22Rv1 (cell line): Measurements from ENCODE around the gene AGAP2.
"Not testable (repeated sequence)": the region's sequence is repeated elsewhere in the genome, so short reads cannot be mapped to it uniquely, and the experiment has no call there.

Experiments used
- H3K27ac ChIP-seq: fragments of 450-650 bp; 2 replicates; pipeline ENCODE4 v1.5.1; 2017
- CTCF ChIP-seq: fragments of 450-650 bp; IDR thresholded peaks from 2 replicates; pipeline ENCODE4 v1.5.1; 2017; ENCODE audit warnings: mild to moderate bottlenecking
- ZFX ChIP-seq: fragments of 450-650 bp; IDR thresholded peaks from 2 replicates; pipeline ENCODE4 v1.6.1; 2017; ENCODE audit warnings: antibody characterized with exemption, borderline replicate concordance

The AGAP2 gene

GRCh38 chr12:57717846-57718640 is 20.5 kb downstream of the AGAP2 start:
- no peak for TF ChIP-seq ZFX
- H3K27ac ChIP-seq = 0 out of 2 replicates have a peak overlapping the region, but pooled peaks have one; percentile 52

- no peak overlapping the region for H3K27ac ChIP-seq
- TF ChIP-seq ZFX (no peak), CTCF (no peak)
These were observed 21.4 kb downstream of the AGAP2 start for GRCh38 chr12:57717131-57717530.

GRCh38 chr12:57716305-57716704 is 22.2 kb downstream of the AGAP2 start:
- TF ChIP-seq CTCF (no peak), ZFX (no peak)
- H3K27ac ChIP-seq = no peak overlapping the region

- no peak overlapping the region for H3K27ac ChIP-seq
- TF ChIP-seq CTCF (no peak), ZFX (no peak)
These were observed 22.8 kb downstream of the AGAP2 start for GRCh38 chr12:57715786-57716185.

- H3K27ac ChIP-seq = not testable (repeated sequence)
These were observed 23.4 kb downstream of the AGAP2 start for GRCh38 chr12:57715036-57715748.

GRCh38 chr12:57713209-57713608 is 25.3 kb downstream of the AGAP2 start:
- no peak for TF ChIP-seq CTCF
- TF ChIP-seq ZFX = no peak
- no peak overlapping the region for H3K27ac ChIP-seq

- TF ChIP-seq CTCF (no peak), ZFX (no peak)
- H3K27ac ChIP-seq = no peak overlapping the region
These were observed 25.8 kb downstream of the AGAP2 start for GRCh38 chr12:57712701-57713100.

GRCh38 chr12:57708296-57708695 is 30.2 kb downstream of the AGAP2 start:
- TF ChIP-seq ZFX (no peak), CTCF (no peak)
- H3K27ac ChIP-seq = no peak overlapping the region
